ENCODE data around the gene OPA3.

Gene OPA3

DNA sequence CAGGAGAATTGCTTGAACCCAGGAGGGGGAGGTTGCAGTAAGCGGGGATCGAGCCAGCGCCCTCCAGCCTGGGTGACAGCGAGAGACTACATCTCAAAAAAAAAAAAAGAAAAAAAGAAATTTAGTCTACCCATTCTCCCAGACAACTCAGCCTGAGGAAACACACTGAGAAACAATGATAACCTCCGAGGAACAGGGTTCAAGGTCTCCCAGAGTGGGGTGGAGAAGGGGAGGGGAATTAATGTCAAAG is 78.7 kb downstream of the OPA3 start:
- no peak for DNase-seq (ENCODE audit: extremely low read depth in 1 of 2, low read depth in 1 of 2)

DNA sequence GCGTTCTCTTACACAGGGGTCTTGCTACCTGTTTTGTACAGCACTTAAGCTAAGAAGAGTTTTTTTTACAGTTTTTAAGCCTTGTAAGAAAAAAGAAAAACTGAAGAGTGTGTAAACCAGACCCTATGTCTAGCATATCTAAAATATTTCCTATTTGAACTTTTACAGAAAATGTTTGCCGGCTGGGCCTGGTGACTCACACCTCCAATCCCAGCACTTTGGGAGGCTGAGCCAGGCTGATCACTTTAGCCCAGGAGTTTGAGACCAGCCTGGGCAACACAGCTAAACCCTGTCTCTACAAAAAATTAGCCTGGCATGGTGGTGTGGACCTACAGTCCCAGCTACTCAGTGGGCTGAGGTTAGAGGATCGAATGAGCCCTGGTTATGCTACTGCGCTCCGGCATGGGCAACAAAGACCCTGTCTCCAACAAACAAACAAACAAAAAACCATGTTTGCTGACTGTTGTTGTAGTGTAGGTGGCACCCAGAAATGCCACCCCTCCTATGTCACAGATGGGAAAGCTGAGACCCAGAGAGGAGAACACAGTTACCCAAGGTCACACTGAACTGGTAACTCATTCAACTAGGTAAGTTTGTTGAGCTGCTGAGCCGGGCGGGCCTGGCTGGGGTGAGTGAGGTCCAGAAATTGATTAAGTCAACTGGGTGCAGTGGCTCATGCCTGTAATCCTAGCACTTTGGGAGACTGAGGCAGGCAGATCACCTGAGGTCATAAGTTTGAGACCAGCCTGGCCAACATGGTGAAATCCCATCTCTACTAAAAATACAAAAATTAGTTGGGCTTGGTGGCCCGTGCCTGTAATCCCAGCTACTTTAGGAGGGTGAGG is 79.2 kb downstream of the OPA3 start:
- DNase-seq (ENCODE audit: extremely low read depth in 1 of 2, low read depth in 1 of 2), result no peak

DNA sequence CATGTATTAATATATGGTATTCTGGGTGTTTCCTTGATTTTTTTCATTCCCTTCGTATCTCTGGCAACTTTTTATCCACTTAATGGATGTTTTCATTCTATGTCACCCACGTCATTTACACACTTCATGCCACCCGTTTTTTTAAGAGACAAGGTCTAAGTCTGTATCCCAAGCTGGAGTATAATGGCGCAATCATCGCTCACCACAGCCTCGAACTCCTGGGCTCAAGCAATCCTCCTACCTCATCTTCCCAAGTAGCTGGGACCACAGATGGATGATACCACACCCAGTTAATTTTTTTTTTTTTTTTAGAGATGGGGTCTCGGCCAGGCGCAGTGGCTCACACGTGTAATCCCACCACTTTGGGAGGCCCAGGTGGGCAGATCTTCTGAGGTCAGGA is 80.7 kb downstream of the OPA3 start:
- no peak for DNase-seq (ENCODE audit: extremely low read depth in 1 of 2, low read depth in 1 of 2)

DNA sequence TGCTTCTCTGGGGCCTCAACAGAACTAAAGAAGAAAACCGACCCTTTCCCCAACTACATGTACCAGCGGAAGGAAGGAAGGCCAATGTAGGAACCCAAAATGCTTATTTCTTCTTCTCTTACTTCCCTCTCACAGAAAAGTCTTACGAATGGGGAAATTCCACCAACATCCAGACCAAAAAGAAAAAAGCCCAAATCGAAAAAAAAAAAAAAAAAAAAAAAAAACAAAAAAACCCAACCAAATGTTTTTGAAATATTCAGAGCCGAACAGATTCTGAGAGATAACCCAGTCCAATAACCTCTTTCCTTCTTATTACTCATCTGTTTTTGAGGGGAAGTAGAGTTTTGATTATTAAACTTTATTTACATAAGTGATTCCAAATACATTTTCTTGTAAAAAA is 82.5 kb downstream of the OPA3 start:
- DNase-seq (ENCODE audit: extremely low read depth in 1 of 2, low read depth in 1 of 2), result no peak

DNA sequence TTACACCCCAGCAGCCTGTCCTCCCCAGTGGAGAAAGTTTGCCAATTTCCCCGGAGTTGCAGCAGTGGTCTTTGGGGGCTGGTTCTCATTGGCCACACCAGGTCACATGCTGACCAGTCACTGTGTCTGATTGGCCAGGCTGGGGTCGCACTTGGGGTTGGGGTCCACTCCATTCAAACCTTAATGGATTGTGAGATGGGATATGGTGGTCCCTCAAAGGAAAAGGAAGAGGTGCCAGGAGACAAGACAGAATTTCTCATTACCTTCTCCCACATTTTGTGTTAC is 82.9 kb downstream of the OPA3 start:
- no peak for DNase-seq (ENCODE audit: extremely low read depth in 1 of 2, low read depth in 1 of 2)

DNA sequence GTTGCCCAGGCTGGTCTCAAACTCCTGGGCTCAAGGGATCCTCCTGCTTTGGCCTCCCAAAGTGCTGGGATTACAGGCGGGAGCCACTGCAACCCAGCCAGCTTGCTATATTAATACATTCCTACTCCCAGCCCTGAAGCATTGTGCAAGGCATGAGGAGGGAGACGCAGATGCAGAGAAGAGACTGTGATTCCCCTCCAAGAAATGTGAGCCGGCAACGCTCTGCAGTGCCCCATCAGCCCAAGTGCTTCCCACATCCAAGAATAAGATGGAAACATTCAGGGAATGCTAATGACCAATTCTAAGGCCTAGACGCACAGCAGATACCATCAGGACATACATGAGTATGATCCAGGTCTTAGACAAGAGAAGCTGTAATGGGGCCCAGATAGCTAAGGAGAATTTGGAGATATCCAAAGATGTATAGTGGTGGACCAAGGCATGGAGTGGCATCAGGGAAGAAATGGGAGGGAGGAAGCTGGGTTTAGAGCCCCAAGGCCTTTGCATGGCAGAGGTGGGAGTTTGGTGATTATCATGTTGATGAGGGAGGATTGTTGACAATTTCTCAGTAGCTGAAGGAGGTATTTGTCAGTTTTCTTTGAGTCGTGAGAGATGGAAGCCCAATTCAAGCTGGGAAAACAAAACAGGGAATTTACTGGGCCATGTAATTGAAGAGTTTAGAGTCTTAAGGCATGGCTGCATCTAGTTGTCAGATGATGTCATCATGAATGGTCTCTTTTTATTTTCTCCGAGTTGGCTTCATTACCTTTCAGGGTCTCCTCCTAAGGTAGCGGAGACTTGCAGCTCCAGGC is 83.5 kb downstream of the OPA3 start:
- DNase-seq (ENCODE audit: extremely low read depth in 1 of 2, low read depth in 1 of 2), result no peak

DNA sequence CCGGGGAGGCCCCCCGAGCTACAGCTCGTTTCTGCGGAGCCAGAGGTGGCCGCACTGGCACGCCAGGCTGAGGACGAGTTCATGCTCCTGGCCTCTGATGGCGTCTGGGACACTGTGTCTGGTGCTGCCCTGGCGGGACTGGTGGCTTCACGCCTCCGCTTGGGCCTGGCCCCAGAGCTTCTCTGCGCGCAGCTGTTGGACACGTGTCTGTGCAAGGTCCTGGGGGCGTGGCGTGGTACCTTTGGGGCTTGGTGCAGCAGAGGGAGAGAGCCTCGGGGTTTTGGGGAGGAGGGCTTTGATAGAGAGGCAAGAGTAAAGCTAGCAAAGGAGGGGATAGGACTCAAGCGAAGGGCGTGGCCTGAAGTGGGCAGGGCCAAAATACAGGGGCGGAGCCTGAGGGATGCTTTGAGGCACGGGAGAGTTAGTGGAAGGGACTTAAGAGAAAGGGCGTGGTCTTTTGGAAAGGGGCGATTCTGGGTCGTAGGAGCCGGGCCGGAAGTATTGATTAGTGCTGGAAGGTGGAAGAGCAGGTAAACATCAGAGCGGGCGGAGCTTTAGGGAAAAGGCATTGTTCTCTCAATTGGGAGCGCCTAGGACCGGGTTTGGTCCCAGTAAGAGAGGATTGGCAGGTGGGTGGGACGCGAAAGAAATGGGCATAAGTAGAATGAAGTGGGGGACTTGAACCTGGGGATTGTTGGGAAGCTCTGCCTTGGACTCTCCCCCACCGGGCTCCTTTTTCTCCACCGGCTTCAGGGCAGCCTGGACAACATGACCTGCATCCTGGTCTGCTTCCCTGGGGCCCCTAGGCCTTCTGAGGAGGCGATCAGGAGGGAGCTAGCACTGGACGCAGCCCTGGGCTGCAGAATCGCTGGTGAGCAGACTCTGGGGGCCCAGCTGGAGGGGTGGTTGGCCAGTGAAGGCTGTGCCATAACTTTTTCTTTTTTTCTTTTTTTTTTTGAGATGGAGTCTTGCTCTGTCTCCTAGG is 85.1 kb downstream of the OPA3 start:
- DNase-seq (ENCODE audit: extremely low read depth in 1 of 2, low read depth in 1 of 2), result no peak

DNA sequence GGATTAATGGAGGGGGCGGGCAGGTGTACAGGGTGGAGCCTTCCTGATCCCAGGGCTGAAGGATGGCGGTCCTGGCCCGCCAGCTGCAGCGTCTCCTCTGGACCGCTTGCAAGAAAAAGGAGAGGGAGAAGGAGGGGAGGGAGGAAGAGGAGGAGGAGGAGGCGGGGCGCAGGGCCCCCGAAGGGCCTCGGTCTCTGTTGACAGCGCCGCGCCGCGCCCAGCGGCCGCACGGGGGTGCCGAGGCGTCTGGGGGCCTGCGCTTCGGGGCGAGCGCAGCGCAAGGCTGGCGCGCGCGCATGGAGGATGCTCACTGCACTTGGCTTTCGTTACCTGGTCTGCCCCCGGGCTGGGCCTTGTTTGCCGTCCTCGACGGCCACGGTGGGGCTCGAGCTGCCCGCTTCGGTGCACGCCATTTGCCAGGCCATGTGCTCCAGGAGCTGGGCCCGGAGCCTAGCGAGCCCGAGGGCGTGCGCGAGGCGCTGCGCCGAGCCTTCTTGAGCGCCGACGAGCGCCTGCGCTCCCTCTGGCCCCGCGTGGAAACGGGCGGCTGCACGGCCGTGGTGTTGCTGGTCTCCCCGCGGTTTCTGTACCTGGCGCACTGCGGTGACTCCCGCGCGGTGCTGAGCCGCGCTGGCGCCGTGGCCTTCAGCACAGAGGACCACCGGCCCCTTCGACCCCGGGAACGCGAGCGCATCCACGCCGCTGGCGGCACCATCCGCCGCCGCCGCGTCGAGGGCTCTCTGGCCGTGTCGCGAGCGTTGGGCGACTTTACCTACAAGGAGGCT is 86.0 kb downstream of the OPA3 start, which contains the start of gene PPM1N:
Gene PPM1N, plus strand, starts transcription at position 33 of the 785 bp plus-strand sequence. Its CDS starts 30 bp downstream, at position 63.
- peak in 1 of 2 donors; percentile 60 for DNase-seq (ENCODE audit: extremely low read depth in 1 of 2, low read depth in 1 of 2)

DNA sequence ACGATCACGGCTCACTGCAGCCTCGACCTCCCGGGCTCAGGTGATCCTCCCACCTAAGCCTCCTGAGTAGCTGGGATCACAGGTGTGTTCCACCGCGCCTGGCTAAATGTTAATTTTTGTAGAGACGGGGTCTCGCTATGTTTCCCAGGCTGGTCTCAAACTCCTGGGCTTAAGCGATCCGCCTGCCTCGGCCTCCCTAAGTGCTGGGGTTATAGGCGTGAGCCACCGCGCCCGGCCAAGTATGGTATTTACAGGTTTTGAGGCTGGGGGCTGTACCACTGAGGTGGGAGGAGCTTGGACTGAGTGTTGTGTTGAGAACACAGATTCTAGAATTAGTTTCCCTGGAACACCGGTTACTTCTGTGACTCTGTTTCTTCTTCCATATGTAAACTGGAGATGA is 86.8 kb downstream of the OPA3 start:
- no peak for DNase-seq (ENCODE audit: extremely low read depth in 1 of 2, low read depth in 1 of 2)

DNA sequence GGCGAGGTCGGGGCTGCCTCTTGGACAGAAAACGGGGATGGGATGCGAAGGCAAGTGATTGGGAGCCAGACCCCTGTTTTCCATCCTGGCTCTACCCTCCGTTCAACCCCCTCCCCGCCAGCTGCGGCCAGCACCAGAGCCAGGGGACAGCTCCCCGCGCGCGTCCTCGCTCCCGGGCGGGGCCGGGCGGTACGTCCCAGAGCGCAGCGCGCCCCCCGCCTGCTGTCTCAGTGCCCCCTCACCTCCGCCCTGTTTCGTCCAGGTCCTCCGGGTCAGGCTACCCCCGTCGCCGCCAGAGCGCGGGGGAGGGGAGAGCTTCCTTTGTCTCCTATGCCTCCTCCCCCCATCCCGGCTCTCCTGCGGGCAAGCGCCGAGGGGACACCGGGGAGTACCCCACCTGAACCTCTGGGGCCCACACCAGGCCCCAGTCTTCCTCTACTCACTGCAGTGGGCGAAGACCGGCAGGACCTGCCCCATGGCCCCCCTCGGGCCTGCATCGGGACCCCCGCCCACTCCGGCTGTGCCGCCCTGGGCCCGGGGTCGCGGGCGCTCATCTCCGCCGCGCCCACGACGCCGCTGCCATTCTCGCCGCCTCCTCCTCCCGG is 88.2 kb downstream of the OPA3 start:
- DNase-seq (ENCODE audit: extremely low read depth in 1 of 2, low read depth in 1 of 2), result no peak

DNA sequence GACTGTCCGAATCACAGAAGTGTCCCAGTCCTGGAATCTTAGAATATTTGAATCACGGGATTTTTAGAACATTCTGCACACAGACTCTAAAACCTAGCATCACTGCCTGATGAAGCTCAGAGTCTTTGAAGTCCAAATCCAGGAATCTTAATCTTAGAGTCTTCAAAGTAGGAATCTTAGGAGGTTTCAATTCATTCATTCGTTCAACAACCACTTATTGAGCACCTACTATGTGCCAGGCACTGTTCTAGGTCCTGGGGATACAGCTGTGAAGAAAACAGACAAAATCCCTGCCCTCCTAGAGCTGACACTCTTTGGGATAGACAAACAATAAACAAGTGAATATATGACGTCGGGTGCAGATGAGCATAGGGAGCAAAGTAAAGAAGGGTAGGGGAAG is 89.4 kb downstream of the OPA3 start:
- DNase-seq (ENCODE audit: extremely low read depth in 1 of 2, low read depth in 1 of 2), result no peak

DNA sequence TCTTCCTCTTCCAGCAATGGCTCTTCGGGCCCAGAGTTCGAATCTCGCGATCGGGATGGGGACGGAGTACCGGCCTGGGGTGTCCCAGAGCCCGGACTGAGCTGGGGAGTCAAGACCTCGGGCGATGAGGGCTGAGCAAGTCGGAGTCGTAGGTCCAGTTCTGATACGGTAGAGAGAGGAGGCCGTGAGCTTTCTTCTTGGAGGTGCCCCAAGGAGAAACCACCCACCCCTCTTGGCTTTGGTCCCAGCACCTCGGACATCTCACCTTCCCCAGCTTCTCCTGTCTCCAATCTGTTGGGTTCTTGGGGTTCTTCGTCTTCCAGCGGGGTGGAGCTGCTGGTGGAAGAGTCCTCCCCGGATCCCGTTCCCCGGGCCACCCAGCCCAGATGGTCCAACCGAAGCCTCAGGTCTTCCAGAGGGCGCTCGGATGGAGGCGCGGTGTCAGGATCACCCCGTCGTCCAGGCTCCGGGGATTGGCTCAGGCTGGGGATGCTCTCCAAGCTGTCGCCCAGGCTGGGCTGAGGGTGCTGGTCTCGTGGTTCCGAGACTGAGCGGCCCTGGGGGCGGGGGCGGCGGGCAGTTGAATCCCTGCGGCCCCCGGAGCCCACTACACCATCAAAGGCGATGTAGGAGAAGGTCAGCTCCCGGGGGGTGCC is 90.2 kb downstream of the OPA3 start:
- no peak for DNase-seq (ENCODE audit: extremely low read depth in 1 of 2, low read depth in 1 of 2)

DNA sequence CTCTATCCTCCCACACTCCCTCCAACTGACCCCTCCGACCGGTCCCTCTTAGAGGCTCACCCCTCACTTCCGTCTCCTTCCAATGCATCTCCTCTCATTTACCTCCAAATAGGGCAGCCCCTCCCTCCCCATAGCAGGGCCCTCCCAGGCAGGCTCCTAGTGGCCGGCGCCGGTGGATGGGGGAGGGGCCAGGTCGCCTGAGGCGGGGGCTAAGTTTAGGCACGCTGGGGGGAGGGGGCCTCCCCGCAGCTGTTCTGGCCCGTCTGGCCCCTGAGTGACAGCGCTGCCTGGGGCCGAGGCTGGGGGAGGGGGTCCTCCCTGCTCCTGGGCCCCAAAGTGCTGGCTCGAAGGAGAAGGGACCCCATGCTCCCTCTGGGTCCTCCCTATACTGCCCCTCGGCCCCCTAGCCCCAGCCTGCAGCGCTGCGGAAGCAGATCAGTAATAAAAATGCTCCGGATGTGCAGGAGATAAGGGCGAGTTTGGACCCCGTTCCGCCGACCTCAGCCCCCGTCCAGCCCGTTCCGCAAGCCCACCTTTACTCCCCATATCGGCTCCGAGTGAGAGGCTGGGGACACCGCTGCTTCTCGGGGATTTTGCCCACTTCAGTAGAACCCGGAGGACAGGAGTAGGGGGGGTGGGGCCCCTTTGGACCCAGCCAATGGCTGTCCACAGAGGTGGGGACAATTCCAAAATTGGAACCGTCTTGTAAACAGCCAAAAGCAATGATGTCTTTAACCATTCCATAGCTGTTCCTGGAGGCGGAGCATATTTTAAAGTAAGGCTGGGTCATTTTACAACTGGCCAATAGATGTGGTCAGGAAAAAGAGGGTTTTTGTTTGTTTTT is 91.8 kb downstream of the OPA3 start:
- no peak for DNase-seq (ENCODE audit: extremely low read depth in 1 of 2, low read depth in 1 of 2)

DNA sequence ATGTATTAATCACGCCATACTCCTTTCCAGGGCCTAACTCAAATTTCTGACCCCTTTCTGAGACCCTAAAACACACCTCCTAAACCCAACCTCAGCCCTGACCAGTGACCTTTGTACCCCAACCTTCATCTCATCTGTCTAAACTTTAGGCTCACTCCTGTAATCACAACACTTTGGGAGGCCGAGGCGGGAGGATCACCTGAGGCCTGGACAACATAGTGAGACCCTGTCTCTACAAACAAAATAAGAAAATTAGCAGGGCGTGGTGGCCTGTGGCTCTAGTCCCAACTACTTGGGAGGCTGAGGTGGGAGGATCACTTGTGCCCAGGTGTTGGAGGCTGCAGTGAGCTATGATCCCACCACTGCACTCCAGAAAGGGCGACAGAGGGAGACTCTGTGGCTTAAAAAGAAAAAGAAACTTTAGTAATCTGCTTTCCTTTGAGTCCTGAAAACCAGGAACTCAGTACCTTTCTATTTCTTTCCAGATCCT is 92.4 kb downstream of the OPA3 start:
- DNase-seq (ENCODE audit: extremely low read depth in 1 of 2, low read depth in 1 of 2), result no peak

DNA sequence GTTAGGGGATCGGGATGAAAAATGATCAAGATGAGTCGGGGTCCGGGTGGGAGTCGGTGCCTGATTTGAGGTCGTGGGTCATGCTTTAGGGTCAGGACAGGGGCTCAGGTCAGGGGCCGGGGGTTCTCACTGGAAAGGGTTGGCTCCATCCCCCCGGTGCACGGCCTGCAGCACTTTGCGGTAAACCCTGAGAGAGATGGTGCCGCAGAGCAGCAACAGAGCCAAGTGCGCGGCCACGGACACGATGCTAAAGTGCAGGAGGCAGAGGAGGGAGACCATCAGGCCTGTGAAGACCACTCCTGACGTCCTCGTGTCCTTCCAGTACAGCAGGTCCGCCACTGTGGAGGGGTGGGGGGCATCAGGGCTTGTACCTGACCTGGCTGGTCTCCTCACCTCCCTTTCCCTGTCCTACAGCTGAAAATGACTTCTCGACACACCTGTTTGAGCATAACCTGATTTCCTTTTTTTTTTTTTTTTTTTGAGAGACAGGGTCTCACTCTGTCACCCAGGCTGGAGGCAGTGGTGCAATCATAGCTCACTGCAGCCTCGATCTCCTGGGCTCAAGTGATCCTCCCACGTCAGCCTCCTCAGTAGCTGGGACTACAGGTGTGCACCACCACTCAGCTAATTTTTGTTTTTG is 95.3 kb downstream of the OPA3 start:
- no peak for DNase-seq (ENCODE audit: extremely low read depth in 1 of 2, low read depth in 1 of 2)

DNA sequence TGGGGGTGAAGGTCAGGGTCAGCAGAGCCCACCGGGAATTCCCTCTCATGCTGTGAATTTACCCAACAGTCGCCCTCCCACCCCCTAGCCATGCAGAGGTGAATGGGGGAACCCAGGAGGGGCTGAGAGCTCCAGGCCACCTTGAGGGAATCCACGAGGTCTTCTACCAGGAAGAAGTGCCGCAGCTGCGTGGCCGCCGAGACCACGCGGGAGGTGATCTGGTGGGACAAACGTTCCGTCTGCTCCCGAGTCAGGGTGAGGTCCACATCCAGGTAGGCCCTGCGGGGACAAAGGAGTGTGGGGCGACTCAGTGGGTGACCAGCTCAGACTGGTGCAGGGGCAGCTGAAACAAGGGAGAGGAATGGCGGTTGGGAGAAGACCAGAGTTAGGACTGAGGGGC is 95.9 kb downstream of the OPA3 start:
- DNase-seq (ENCODE audit: extremely low read depth in 1 of 2, low read depth in 1 of 2), result no peak

DNA sequence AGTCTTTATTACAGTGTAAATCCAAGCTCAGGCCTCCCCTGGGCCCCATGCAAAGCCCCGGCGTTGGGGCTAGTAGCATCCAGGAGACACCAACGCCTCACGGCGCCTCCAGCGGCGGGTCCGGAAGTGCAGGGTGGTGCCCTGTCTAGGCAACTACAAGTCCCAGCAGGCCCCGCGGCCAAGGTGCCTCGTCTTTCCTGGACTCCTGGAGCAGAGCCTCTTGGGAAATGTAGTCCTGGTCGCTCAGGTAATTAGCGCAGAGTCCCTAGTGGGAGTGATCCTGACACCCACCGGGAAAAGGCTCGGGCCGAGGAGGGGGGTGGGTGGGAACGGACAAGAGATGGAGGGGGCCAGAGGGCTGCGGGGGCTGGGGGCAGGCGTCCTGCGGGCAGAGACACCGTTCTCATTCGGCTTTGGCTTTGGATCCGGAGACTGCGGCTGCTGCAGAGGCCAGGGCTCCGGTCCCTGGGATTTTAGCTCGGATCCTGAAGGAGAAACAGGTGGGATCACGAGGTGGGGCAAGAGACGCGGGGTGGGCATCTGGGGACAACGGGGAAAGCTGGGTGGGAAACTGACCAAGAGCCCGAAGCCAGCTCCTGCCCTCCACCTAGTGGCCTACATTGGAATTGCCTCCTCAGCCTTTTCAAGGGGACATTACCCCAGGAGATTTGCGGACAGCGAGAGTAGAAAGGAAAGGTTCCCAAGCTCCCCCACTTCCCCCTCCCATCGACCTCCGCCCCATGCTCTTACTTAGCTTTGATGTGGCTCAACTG is 99.1 kb downstream of the OPA3 start:
- peak; percentile 94 to 98 for DNase-seq (ENCODE audit: extremely low read depth in 1 of 2, low read depth in 1 of 2)
